Muscle of back (tissue), 13 donors: ENCODE measurements around the gene ADGRF4. TPM values are rescaled to one million over a fixed set of nuclear protein-coding genes. Genes with fewer than 3 reads are reported as not detected.

Experiments
- DNase-seq, 3 donors: peaks; one replicate each; pipeline versions ENCODE4 v3.0.0 to v3.0.0-alpha.2; 2013
- long read RNA-seq, 9 donors: transcript quantifications; one replicate each; lab custom pipeline, GENCODE V29; 2026
- polyA plus RNA-seq, 10 donors: library from polyadenylated mRNA; unstranded; fragments of 120-200 nt; gene quantifications; one replicate each; pipeline ENCODE4 v1.2.1, GENCODE V29; 2013; ENCODE audit not compliant: insufficient read length in 10 of 10

ADGRF4 gene
- 1 to 10 TPM in 1 of 10 donors, under 1 TPM in 4, not detected in 5; 0.07 to 1.1 (median 0.09) TPM for polyA plus RNA-seq
- long read RNA-seq, donor 1: 0 reads
- long read RNA-seq, donor 2: 0 reads
- long read RNA-seq, donor 3: 0 reads
- long read RNA-seq, donor 4: 0 reads
- long read RNA-seq, donor 5: 0 reads
- long read RNA-seq, donor 6: 0 reads
- long read RNA-seq, donor 7: 0 reads
- long read RNA-seq, donor 8: 0 reads
- long read RNA-seq, donor 9: 0 reads

GRCh38 chr6:47698342-47698787, at the start of gene ADGRF4:
Gene ADGRF4, plus strand, starts transcription at chr6:47698580. Its CDS starts 8,666 bp downstream, at chr6:47707246.
- no peak for DNase-seq

GRCh38 chr6:47650553-47651432, 47.6 kb upstream of the ADGRF4 start:
- DNase-seq: no peak

- DNase-seq: no peak
Measured at GRCh38 chr6:47651505-47651944, 46.9 kb upstream of the ADGRF4 start.

GRCh38 chr6:47653706-47654105, 44.7 kb upstream of the ADGRF4 start:
- no peak for DNase-seq

GRCh38 chr6:47654255-47654654, 44.1 kb upstream of the ADGRF4 start:
- no peak for DNase-seq

GRCh38 chr6:47655719-47656595, 42.4 kb upstream of the ADGRF4 start:
- DNase-seq: no peak

GRCh38 chr6:47661960-47662359, 36.4 kb upstream of the ADGRF4 start:
- DNase-seq: no peak

GRCh38 chr6:47663462-47664216, 34.7 kb upstream of the ADGRF4 start:
- peak in 2 of 3 donors; percentile 20 to 39 for DNase-seq

GRCh38 chr6:47665112-47665511, 33.3 kb upstream of the ADGRF4 start:
- no peak for DNase-seq

- peak in 1 of 3 donors; percentile 5 for DNase-seq
Measured at GRCh38 chr6:47669684-47670513, 28.5 kb upstream of the ADGRF4 start.

GRCh38 chr6:47670851-47671250, 27.5 kb upstream of the ADGRF4 start:
- DNase-seq: no peak

- DNase-seq: no peak
Measured at GRCh38 chr6:47671777-47672176, 26.6 kb upstream of the ADGRF4 start.

- DNase-seq: no peak
Measured at GRCh38 chr6:47672816-47673215, 25.6 kb upstream of the ADGRF4 start.

GRCh38 chr6:47674673-47675072, 23.7 kb upstream of the ADGRF4 start:
- no peak for DNase-seq

GRCh38 chr6:47677381-47678100, 20.8 kb upstream of the ADGRF4 start:
- no peak for DNase-seq

GRCh38 chr6:47678739-47679138, 19.6 kb upstream of the ADGRF4 start:
- DNase-seq: no peak

- no peak for DNase-seq
Measured at GRCh38 chr6:47679322-47679906, 19.0 kb upstream of the ADGRF4 start.

- no peak for DNase-seq
Measured at GRCh38 chr6:47680051-47680450, 18.3 kb upstream of the ADGRF4 start.

- DNase-seq: no peak
Measured at GRCh38 chr6:47680724-47681123, 17.7 kb upstream of the ADGRF4 start.
